Effector CD4-positive, alpha-beta T cell (primary cell): ENCODE measurements around the gene UBTF.

Experiments
- DNase-seq: peaks from one replicate; pipeline ENCODE4 v3.0.0-alpha.2; 2020

The UBTF gene

DNA sequence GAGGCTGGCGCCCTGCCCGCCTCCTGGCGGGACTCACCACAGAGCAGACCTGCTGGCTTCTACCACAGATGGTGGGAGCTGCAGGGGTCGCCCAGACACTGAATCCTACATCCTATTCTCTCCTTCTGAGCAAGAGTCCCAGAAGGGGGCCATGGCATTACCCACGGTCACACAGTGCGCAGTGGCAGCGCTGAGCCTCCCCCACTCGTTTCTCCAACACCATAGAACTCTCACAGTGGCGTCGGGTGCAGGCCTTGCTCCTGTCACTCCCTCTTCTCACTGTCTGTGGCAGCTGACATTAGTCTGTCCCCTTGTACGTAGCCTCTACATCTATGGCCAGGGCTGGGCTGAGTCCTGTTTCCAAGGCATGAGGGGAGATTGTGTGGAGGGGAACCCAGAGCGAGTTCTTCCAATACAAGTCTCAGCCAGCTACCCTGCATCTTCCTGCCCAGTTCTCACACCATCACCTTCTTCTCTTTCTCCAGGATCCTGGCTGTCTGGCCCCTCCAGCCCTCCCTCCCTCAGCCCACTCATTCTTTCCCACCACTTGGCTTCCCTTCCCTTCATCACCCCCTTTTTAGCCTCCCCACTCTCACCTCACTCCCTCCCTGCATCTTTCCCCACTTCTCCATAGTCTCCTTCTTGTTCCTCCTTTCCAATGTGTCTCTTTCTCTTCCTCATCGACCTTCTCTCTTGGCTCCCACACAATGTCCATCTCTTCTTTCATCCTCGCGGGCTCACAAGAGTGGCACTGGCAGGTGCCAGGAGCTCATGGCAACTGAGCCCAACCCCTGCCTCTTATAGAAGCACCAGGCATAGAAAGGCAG lies 5.9 kb downstream of the UBTF start:
- DNase-seq, result no peak

DNA sequence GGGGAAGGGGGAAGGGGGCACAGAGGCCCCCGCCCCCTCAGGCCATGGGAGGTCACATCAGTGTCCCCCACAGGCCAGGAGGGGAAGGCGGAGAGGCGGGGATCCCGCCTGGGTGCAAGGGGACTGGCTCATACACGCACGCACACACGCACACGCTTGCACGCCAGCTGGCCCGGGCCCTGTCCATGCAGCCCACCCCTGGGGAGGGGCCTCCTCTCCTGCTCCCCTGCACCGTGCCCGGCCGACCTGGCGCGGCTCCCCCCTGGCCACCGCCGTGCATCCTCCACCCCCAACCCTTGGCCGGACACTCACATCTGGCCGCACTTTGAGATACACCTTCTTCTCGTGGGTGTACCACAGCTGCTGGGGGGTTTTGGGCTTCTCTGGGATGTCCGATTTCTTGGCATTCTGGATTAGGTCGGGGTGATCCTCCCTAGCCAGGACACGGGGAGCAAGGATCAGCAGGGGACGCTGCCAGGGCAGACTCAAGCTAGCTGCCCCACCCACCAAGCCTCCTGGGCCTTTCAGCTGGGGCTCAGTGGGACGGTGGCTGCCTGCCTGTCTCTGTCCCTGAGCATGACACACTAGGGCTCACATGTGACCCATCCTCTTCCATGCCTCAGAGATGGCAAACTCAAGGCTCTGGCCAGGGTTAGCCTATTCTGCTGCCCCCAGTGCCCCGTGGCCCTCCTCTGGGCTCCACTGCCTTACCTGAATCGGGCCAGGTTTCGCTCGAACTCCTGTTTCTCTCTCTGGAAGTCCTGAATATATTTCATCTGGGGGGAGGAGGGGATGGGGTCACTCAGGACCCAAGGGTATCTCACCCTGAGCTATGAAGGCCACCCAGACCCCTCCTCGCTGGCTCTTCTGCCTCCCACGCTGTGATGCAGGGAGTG lies 6.7 kb downstream of the UBTF start:
- DNase-seq, result no peak

DNA sequence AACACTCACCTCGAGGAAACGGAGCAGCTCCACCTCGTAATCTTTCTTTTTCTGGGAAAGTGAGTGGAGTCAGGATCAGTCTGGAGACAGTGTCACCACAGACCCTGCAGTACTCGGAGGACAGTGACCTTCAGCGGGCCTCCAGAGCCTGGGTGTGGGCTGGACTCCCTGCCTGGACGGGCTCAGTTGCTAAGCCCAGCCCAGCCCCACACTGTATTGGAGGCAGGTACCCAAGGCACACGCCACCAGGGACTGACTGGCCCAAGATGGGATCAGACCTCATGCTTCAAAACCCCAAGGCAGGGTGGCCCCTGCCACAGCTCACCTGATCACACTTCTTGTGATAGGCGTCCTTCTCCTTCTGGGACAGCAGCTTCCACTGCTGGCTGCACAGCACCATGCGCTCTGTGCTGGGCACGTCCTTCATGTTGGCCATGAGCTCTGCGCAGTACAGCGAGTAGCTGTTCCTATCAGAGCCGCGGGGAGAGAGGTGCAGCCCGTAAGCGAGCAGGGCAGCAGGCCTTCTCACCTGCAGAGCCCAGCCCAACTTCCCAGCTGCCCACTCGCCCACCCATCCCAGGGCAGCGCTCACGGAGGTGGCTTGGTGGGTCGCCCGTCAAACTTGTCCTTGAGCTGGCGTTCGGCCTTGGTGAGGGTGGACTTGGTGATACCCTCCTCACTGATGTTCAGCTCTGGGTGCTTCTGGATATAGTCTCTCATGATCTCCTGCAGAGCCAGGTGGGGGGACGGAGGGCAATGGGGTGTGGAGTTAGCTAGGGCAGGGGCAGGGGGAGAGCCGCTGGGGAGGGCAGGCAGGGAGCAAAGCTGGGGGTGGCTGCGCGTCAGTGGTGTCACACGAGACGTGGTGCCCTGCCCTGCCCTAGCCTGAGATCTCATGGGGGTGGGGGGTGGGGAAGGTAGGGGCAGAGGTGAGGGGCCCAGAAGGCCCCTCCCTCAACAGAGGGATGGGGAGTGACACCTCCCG lies 7.9 kb downstream of the UBTF start:
- DNase-seq, result no peak

DNA sequence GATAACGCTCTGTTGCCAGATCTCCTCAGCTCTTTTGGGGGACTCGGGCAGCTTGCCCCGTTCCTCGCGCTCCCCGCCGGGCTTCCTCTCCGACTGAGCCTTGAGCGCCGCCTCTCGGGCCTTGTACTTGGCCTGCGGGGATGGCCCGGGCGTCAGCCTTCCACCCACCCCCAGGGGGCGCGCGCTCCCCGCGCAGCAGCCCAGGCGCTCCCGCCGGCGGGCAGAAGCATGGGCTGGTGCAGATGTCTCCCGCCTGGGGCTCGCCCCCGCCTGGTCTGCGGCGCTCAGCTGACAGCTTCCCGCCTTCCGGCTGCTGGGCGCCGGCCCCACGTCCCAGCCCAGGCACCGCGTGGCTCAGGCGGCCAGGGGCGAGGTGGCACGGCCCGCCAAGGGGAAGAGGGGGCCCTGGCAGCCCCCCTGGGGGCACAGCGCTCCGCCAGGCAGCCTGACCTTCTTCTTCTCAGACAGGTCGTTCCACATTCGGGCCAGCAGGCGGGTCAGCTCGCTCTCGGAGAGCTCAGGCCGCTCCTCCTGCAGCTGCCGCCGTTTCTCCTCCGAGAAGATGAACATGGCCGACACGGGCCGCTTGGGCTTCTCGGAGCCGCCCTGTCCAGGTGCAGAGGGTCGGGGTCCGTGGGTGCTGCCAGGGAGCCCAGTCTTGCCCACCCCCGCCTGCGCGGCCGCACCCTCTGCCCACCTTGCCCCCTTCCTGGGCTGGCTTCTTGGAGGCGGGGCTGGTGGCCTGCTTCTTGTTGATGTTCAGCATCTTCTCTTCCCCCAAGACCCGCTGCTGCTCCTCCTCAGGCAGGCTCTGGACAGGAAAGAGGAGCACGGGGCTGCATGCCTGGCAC lies 8.9 kb downstream of the UBTF start:
- DNase-seq, result peak; percentile 86

DNA sequence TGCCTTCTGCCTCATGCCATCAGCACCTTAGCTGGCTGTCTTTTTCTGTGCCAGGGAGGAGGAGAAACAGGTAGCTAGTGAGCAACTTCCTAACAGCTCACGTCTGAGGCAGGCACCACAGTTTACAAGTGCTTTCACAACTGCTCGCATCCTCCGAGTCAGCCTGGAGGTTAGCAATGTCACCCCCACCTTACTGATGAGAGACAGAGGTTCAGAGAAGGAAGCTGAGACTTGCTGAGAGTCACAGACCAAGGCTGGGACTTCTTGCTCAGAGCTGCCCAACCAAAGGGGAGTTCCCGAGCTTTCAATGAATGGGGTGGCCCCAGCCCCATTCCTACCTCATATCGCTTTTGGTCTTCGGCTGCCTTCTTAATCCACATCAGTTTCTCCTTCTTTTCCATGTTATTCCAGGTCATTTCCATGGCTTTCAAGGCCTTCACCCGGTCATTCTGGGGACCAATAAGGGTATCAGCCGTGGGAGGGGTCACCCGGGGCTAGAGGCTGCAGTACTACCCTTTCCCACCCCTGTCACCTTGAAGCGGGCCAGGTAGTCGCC lies 9.6 kb downstream of the UBTF start:
- no peak for DNase-seq

DNA sequence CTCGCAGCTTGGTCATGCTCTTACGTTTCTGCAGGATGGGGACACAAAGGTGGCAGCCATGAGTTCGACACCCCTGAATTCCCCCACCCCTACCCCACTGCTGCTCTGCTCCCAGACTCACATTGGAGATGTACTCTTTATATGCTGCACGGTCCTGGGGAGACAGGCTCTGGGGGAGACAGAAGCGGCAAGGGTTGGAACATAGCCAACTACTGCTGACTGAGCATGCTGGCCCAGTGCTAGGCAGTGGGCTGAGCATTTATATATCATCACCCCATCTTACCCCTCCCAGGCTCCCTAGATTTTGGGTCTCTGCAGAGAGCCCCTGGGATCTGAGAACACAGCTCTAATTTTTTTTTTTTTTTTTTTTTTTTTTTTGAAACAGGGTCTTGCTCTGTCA lies 11.7 kb downstream of the UBTF start:
- DNase-seq, result no peak

DNA sequence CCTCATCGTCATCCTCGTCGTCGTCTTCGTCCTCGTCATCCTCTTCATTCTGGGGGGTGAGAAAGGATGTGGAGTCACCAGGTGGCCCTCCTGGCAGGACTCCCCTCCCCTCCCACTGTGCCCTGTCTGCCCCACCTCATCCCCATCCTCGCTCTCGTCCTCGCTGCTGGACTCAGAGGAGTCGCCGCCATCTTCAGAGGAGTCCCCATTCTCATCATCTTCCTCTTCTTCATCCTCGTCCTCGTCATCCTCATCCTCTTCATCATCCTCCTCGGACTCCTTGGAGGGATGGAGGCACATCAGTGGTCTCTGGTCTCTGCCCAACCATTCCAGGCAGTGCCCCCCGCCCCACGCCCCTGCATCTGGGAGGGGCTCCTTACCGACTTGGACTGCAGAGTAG lies 12.2 kb downstream of the UBTF start:
- no peak for DNase-seq

DNA sequence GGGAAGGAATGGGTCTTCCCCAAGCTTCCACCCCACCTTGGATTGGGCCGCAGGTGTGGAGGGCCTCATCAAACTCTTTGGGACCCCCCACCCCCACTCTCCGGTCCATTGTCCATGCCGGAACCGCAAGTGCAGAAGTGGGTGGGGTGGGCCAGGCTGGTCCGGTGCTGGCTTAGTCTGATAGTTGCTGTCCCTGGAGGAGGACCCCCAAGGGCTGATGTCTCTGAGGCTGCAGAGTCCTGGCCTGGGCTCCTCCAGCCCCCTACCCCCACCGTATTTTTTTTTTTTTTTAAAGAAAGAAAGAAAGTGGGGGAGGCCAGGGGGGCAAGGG lies 12.7 kb downstream of the UBTF start:
- no peak for DNase-seq

DNA sequence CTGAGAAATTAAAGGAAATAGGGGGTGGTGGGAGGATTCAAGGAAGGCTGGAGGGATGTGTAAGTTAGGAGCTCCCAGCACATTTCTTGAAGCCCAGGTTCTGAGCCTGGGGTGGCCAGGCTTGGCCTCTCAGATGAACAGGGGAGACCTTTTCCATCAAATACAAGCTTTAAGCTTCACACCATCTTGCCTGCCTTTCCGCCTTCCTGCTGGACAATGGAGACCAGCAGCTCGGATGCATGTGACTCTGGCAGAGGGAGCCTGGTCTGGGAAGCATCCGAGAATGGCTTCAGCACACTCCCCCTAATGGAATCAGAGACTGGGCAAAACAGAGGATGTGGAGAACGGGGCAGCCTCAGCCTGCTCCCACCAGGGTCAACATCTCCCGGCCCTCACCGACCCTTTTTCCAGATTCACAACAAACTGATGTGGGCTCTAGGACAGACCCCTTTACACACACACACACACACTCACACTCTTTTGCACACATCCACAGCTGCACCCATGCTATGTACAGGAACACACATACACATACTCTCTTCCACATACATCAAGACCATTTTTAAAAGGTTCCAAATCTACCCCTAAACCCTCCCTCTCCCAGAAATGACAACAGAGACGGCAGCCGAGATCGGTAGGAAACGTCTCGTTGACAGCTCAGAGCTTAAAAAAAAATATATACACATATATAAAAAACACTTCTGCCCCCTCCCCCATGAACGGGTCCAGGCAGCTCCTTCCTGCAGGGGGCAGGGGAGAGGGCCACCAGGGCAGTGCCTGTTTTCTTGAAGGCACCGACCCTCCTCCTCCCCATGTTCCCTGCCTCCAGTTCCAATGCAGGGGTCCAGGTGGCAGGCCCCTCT lies 13.3 kb downstream of the UBTF start:
- DNase-seq, result no peak

DNA sequence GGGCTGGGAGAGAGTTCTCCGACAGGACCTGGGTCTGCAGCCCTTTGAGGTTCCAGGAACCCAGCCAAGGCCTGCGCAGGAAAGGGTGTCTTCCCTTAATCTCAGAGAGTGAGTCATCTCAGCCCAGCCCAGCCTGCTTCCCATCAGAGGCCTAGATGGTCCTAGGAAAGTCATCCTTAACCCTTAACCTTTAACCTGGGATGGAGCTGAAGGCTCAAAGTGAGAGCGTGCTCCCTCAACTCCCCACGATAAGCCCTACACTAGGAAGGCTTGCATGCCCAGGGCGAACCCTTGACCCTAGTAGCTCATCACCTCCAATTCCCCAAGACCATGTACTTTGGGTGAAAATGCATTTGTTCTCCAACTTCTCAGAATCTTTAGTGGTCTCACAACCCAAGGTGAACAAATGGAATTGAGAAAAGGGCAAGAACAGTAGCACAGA lies 15.0 kb downstream of the UBTF start:
- DNase-seq, result no peak

DNA sequence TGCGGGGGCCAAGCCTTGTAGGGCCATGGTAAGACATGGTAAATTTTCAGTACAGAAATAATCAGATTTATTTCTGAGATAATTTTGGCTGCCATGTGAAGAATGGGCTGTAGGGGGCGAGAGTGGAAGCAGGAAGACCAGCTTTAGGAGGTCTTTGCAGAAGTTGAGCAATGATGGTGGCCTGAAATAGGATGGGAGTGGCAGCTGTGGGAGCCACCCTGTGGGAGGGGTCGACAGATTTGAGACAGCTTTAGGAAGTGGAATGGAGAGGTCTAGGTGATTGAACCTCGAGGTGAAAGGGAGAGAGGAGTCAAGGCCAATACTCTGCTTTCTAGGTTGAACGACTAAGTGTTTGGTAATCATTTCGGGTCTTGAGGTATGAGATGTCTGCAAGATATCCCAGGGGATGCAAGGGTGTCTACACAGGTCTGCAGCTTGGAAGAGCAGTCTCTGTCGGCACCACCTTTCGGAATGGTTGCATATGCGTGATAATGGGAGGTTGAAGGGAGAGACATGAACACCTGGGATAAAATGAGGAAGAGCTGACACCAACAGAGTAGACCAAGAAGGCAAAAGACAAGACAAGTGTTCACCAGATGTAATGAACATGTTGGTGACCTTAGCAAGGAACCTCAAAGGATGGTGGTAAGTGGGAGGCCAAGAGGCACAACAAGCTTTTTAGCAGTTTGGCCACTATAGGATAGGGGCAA lies 15.6 kb downstream of the UBTF start:
- peak; percentile 29 for DNase-seq

DNA sequence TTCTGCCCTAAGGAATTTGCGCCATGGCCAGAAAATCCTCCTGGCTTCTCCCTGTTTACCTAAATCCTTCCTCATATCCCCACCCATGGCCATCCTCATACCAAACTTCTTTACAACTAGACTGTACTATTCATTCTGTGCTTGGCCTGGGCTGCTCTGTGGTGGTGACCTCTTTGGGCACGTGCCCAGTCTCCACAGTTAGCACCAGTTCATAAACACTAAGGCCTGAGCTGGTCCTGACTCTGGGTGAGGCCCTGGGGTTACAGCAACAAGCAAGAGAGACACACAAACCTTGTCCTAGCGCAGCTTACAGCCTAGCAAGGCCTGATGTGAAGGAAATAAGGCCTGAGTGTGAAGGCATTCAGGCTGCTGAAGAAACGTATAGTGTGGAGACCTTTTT lies 16.7 kb downstream of the UBTF start:
- no peak for DNase-seq

DNA sequence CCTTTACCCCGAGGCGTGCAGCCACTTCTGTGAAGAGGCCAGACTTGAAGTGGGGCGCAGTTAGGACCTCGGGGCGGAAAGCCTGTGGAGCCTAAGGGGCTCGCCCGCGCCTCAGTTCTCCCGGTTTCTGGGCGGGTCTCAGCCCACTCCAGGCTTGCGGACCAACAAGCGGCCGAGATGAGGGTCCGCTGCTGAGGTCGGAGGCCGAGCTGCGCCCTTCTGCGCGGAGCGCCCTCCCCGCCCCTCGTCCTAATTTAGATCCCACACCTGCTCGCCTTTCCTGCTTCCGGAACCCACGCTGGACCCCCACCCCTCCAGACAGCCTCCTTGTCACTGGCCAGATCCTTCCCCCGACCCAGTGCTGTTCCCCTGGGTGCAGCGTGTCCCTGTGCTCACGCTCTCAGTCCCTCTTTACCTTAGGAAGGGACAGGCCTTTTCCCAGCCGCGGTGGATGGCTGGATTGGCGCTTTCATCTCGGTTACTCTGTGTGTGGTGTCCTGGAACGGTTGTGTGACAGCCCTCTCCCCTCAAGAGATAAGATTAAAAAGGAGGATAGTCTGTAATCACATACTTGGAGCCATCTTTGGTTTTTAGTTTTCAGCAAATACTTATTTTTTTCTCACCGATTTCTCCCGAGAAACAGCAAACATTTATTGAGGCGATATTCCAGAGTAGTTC lies 18.9 kb downstream of the UBTF start:
- DNase-seq, result no peak

DNA sequence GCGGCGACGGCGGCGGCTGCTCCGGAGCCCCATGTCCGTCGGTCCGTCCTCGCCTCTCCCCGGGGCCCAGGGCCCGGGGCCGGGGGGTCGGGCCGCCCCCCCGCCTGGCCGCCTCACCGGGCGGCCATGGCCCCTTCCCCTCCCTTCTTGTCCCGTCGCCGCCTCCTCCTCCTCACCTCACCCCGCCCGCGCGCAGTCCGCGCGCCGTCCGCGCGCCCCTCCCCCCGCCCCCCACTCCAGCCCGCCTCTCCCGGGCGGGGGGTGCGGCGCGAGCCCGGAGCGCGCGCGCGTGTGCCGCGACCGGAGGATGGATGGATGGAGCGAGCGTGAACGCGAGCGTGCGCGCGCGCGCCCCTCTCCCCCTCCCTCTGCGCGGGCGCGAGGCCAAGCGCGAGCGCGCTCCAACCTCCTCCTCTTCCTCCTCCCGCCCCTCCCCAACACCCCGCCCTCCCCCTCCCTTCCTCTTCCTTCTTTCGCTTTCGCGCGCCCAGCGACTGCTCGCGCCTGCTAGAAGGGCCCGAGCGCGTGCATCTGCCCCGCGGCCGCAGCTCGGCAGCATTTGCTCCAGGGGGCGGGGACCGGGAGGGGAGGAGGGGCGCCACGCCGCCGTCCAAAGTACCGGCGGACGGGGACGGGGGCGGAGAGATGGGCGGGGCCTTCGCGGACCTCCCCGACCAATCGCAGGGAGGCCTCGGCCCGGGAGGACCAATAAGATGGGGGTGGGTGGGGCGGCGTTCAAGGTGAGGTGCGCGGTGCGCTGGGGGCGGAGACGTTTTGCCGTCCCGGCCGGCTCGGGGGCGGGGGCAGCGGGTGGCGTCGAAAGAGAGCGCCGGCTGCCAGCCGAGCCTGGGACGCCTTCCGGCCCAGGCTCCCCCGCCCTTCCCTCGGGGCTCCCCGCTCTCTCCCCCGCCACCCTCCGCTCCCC lies 19.7 kb downstream of the UBTF start, which contains the start of gene ATXN7L3:
ATXN7L3 (minus strand) TSS at position 332 of the 925 bp plus-strand sequence. CDS start 1,814 bp downstream, outside the sequence.
- peak; percentile 97 for DNase-seq

DNA sequence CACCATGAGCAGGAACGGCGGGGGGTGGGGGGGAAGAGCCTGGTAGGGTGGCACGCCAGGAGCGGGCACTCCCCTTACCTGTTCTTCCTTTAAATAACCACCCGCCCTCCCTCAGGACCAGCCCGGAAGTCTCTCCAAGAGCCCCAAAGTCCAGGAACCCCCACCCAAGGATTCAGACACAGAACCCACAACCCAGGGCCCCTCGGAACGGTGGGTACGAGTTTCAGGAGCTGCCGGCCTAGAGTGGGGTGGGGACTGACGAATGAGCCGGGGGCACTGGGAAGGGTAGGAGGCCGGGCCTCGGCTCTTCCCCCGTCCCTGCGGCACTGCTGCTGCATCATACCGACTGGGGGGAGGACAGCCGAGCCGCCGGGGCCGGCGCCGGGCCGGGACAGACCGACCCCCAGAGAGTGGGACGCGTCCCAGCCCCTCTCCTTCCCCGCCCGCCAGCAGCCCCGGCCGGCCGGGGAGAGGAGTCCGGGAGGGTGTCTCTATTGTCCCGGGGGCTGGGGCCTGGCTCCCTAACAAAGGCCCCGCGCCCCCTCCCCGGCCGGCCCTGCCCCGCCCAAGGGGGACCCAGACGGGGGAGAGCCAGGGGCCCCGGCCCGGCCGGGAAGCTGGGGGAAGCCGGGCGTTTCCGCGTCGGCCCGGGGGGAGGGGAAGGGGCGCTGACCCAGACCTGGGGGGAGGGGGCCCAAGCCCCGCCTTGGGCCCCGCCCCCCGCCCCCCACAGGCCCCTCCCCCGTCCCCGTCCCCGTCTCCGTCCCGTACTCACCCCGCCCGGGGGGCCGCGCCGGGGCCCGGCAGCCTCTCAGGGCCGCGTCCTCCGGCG lies 20.5 kb downstream of the UBTF start:
- peak; percentile 45 for DNase-seq

DNA sequence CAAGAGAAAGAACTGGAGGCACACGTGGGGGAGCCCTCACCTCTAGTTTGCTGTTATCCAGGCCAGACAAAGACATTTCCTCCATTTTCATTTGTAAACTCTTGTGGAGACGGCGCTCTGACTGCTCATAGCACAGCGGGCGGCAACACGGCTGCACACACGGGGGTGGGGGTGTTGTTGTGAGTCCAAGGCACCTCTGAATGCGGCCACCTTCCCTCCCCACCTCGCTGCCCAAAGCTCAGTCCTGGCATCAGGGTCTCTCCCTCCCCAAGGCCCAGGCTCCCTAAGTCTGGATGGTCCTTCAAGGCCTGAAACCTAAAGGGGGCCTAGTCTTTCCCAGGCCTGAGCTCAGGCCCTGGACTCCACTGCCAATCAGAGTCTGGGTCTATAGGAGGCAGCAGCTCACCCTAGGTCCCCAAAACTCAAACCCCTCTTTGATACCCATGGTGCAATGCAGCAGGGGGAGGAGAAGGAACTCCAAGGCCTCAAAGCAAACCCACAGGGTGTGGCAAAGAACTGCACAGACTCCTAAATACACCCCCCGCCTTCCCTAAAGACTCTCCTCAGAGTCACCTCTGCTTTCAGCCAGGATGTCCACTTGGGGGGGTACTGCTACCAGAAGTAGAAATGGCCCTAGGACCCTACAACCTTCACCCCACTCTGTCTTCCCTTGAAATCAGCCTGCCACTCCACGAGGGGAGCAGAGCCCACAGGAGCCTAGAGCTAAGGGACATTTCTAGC lies 21.3 kb downstream of the UBTF start:
- DNase-seq, result peak; percentile 19
